Spinal cord (tissue), 10 donors: ENCODE data around the gene NDUFA13. TPM values are rescaled to one million over a fixed set of nuclear protein-coding genes. Genes with fewer than 3 reads are reported as not detected.
A peak's percentile ranks its signal among the peaks of the same experiment; 100 is the strongest.

Source experiments
- DNase-seq, 6 donors: peaks; one replicate each; pipeline versions ENCODE4 v3.0.0 to v3.0.0-alpha.2; 2013 to 2015; ENCODE audit warnings: low spot score in 6 of 6, low read depth in 4 of 6
- H3K27ac ChIP-seq: one replicate; pipeline ENCODE4 v1.5.1; 2013; ENCODE audit warnings: low read depth, low read length, control low read depth
- H3K27me3 ChIP-seq: one replicate; pipeline ENCODE4 v1.6.1; 2013; ENCODE audit warnings: low read length; ENCODE audit not compliant: control insufficient read depth, insufficient read depth
- H3K36me3 ChIP-seq: one replicate; pipeline ENCODE4 v1.6.1; 2013; ENCODE audit warnings: low read length; ENCODE audit not compliant: control insufficient read depth, insufficient read depth
- H3K4me1 ChIP-seq: one replicate; pipeline ENCODE4 v1.6.1; 2013; ENCODE audit warnings: low read length; ENCODE audit not compliant: control insufficient read depth, insufficient read depth
- H3K4me3 ChIP-seq: one replicate; pipeline ENCODE4 v1.5.1; 2013; ENCODE audit warnings: low read depth, low read length, control low read depth
- H3K9me3 ChIP-seq: one replicate; pipeline ENCODE4 v1.6.1; 2013; ENCODE audit warnings: low read length; ENCODE audit not compliant: control insufficient read depth, insufficient read depth
- WGBS: methylation state at CpG from one replicate; pipeline ENCODE4 v1.1.5; 2013; ENCODE audit warnings: missing lambda C conversion rate; ENCODE audit not compliant: insufficient coverage; 5-methylcytosine and 5-hydroxymethylcytosine counted together
- polyA plus RNA-seq, 2 donors: library from polyadenylated mRNA; unstranded; fragments of 120-200 nt; gene quantifications; one replicate each; pipeline ENCODE4 v1.2.1, GENCODE V29; 2013; ENCODE audit not compliant: insufficient read length in 2 of 2
- total RNA-seq, 2 donors: library from RNA; depleted of rRNA in 1 of 2; stranded (reverse); fragments of 120-200 nt in 1 of 2; fragments of >200 nt in 1 of 2; gene quantifications; one replicate each; pipeline versions ENCODE4 v1.2.3 to v1.2.4, GENCODE V29; 2013 to 2014
- donor health status: healthy.

The NDUFA13 gene
- total and polyA plus RNA-seq, 4 donors: 103 to 393 (median 345) TPM

GRCh38 chr19:19532806-19533701, 17.0 kb downstream of the NDUFA13 start:
- H3K4me1 ChIP-seq: peaks cover 40% of the 10 kb centered on the region
- H3K4me3 ChIP-seq: no peak overlapping the region
- H3K36me3 ChIP-seq: peaks cover 43% of the 10 kb centered on the region
- no peak for DNase-seq
- H3K27me3 ChIP-seq: peaks cover 8% of the 10 kb centered on the region
- no peaks in the 10 kb centered on the region for H3K9me3 ChIP-seq
- WGBS: 77% methylated on average over 13 of the region's 14 CpGs
- H3K27ac ChIP-seq: no peak overlapping the region

- Histone ChIP-seq H3K27me3 (peaks cover 16% of the 10 kb centered on the region), H3K4me3 (no peak overlapping the region), H3K27ac (no peak overlapping the region), H3K9me3 (no peaks in the 10 kb centered on the region), H3K36me3 (peaks cover 40% of the 10 kb centered on the region), H3K4me1 (peaks cover 42% of the 10 kb centered on the region)
- WGBS: 88% methylated on average over 6 of the region's 6 CpGs
- no peak for DNase-seq
Measured at GRCh38 chr19:19533841-19534240, 17.8 kb downstream of the NDUFA13 start.

GRCh38 chr19:19534556-19535265, 18.7 kb downstream of the NDUFA13 start:
- Histone ChIP-seq H3K4me3 (no peak overlapping the region), H3K27ac (no peak overlapping the region), H3K4me1 (peaks cover 37% of the 10 kb centered on the region), H3K27me3 (peaks cover 22% of the 10 kb centered on the region), H3K9me3 (no peaks in the 10 kb centered on the region), H3K36me3 (peaks cover 35% of the 10 kb centered on the region)
- DNase-seq: no peak
- WGBS: 83% methylated on average over 25 of the region's 27 CpGs

GRCh38 chr19:19535311-19536191, 19.5 kb downstream of the NDUFA13 start:
- Histone ChIP-seq H3K27me3 (peaks cover 29% of the 10 kb centered on the region), H3K4me1 (peaks cover 38% of the 10 kb centered on the region), H3K4me3 (no peak overlapping the region), H3K9me3 (no peaks in the 10 kb centered on the region), H3K27ac (no peak overlapping the region), H3K36me3 (peaks cover 31% of the 10 kb centered on the region)
- 91% methylated on average over 28 of the region's 34 CpGs for WGBS
- DNase-seq: no peak

- 25% methylated on average over 54 of the region's 59 CpGs for WGBS
- no peaks in the 10 kb centered on the region for H3K9me3 ChIP-seq
- DNase-seq: no peak
- no peak overlapping the region for H3K4me3 ChIP-seq
- H3K4me1 ChIP-seq: peaks cover 45% of the 10 kb centered on the region
- H3K27ac ChIP-seq: no peak overlapping the region
- H3K27me3 ChIP-seq: peaks cover 44% of the 10 kb centered on the region
- H3K36me3 ChIP-seq: peaks cover 28% of the 10 kb centered on the region
Measured at GRCh38 chr19:19537075-19538048, 21.3 kb downstream of the NDUFA13 start.

GRCh38 chr19:19538061-19538784, 22.2 kb downstream of the NDUFA13 start, which contains the start of gene CILP2:
Gene CILP2 (plus strand): TSS chr19:19538265. CDS start chr19:19538350, 85 bp downstream.
- DNase-seq: peak in 1 of 6 donors; percentile 11
- H3K27me3 ChIP-seq: peaks cover 44% of the 10 kb centered on the region
- H3K27ac ChIP-seq: no peak within 1 kb of the TSS
- WGBS: 3% methylated on average over 53 of the region's 56 CpGs
- peaks cover 21% of the 10 kb centered on the region for H3K36me3 ChIP-seq
- H3K4me1 ChIP-seq: peaks cover 42% of the 10 kb centered on the region
- no peak within 1 kb of the TSS for H3K4me3 ChIP-seq
- H3K9me3 ChIP-seq: no peaks in the 10 kb centered on the region

GRCh38 chr19:19538785-19539166, 22.8 kb downstream of the NDUFA13 start:
- Histone ChIP-seq H3K9me3 (no peaks in the 10 kb centered on the region), H3K4me1 (peaks cover 42% of the 10 kb centered on the region), H3K36me3 (peaks cover 19% of the 10 kb centered on the region), H3K4me3 (no peak overlapping the region), H3K27me3 (peaks cover 44% of the 10 kb centered on the region), H3K27ac (no peak overlapping the region)
- DNase-seq: no peak
- WGBS: 30% methylated on average over 7 of the region's 7 CpGs

- Histone ChIP-seq H3K4me1 (peaks cover 42% of the 10 kb centered on the region), H3K36me3 (peaks cover 18% of the 10 kb centered on the region), H3K27ac (no peak overlapping the region), H3K9me3 (no peaks in the 10 kb centered on the region), H3K27me3 (peaks cover 44% of the 10 kb centered on the region), H3K4me3 (no peak overlapping the region)
- 34% methylated on average over 18 of the region's 19 CpGs for WGBS
- DNase-seq: no peak
Measured at GRCh38 chr19:19539698-19540063, 23.7 kb downstream of the NDUFA13 start.
